PC-3 (cell line): ENCODE data around the gene TCOF1.

Source experiments
- CTCF ChIP-seq: fragments of 300-600 bp; sonication (generic); conservative IDR thresholded peaks from 2 replicates; pipeline ENCODE4 v1.5.1; 2017; ENCODE audit warnings: antibody characterized with exemption, low read depth, mild to moderate bottlenecking, low read length
- EZH2 ChIP-seq: fragments of 300-600 bp; sonication (generic); IDR thresholded peaks from one replicate; pipeline ENCODE4 v1.6.1; 2017; ENCODE audit warnings: antibody characterized with exemption, mild to moderate bottlenecking, low read length; ENCODE audit not compliant: unreplicated experiment
- EZH2phosphoT487 ChIP-seq: fragments of 300-600 bp; sonication (generic); IDR thresholded peaks from 2 replicates; pipeline ENCODE4 v1.6.1; 2018; ENCODE audit warnings: mild to moderate bottlenecking, antibody characterized with exemption, low read length, borderline replicate concordance

GRCh38 chr5:150352244-150353031 is 5.1 kb upstream of the TCOF1 start:
- TF ChIP-seq EZH2 (no peak), CTCF (no peak), EZH2phosphoT487 (no peak)
